SK-N-SH treated with all-trans-retinoic acid at 6 μM for 48 hours (cell line): ENCODE results near the gene C1orf198.

ENCODE experiments used
- CSDC2 ChIP-seq: fragments of 250-450 bp; sonication (Bioruptor Pico); IDR thresholded peaks from 2 replicates; pipeline ENCODE4 v1.5.0; 2020; ENCODE audit warnings: mild to moderate bottlenecking, moderate library complexity
- GLIS3 ChIP-seq: fragments of 250-450 bp; sonication (Bioruptor Pico); IDR thresholded peaks from 2 replicates; pipeline ENCODE4 v1.5.0; 2020; ENCODE audit warnings: mild to moderate bottlenecking, moderate library complexity
- ISL1 ChIP-seq: fragments of 250-450 bp; sonication (Bioruptor Pico); IDR thresholded peaks from 2 replicates; pipeline ENCODE4 v2.1.2; 2022; ENCODE audit warnings: mild to moderate bottlenecking, moderate library complexity
- SNAI2 ChIP-seq: fragments of 250-450 bp; sonication (Bioruptor Pico); IDR thresholded peaks from 2 replicates; pipeline ENCODE4 v1.5.0; 2020; ENCODE audit warnings: mild to moderate bottlenecking, moderate library complexity
- ZFP3 ChIP-seq: fragments of 250-450 bp; sonication (Bioruptor Pico); IDR thresholded peaks from 2 replicates; pipeline ENCODE4 v1.5.0; 2020; ENCODE audit warnings: mild to moderate bottlenecking, moderate library complexity
- TF ChIP-seq, protein P1 (sequence below): fragments of 250-450 bp; sonication (Bioruptor Pico); IDR thresholded peaks from 2 replicates; pipeline ENCODE4 v1.5.1; 2020; ENCODE audit warnings: low read depth, mild to moderate bottlenecking, moderate library complexity
- TF ChIP-seq, protein P2 (sequence below): fragments of 250-450 bp; sonication (Bioruptor Pico); IDR thresholded peaks from 2 replicates; pipeline ENCODE4 v1.8.0; 2020; ENCODE audit warnings: mild to moderate bottlenecking, moderate library complexity, borderline replicate concordance

DNA sequence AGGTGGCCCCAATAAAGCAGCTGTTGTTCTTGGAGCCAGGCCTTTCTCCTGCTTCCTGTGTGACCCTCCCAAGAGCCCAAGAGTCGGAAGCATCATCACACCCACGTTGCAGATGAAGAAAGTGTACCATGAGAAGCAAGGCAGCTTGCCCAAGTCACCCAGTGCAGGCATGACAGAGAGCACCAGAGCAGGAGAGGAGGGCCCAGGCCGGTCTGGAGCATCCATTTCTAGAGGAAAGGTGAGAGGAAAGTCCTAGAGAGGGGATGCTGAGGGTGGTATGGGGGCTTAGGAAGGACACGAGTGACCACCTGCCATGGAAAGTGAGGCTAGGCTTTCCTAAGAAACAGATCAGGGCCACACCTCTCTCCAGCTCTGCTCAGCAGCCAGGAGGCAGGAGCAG, 47.0 kb downstream of the C1orf198 start:
- TF ChIP-seq CSDC2 (CRISPR knock-in tag) = no peak
- TF ChIP-seq, protein P1, sequence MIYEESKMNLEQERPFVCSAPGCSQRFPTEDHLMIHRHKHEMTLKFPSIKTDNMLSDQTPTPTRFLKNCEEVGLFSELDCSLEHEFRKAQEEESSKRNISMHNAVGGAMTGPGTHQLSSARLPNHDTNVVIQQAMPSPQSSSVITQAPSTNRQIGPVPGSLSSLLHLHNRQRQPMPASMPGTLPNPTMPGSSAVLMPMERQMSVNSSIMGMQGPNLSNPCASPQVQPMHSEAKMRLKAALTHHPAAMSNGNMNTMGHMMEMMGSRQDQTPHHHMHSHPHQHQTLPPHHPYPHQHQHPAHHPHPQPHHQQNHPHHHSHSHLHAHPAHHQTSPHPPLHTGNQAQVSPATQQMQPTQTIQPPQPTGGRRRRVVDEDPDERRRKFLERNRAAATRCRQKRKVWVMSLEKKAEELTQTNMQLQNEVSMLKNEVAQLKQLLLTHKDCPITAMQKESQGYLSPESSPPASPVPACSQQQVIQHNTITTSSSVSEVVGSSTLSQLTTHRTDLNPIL (CRISPR knock-in tag) = no peak
- TF ChIP-seq ZFP3 (CRISPR knock-in tag) = no peak
- TF ChIP-seq SNAI2 (CRISPR knock-in tag) = no peak
- TF ChIP-seq GLIS3 (CRISPR knock-in tag) = no peak
- TF ChIP-seq ISL1 (CRISPR knock-in tag) = no peak
- TF ChIP-seq, protein P2, sequence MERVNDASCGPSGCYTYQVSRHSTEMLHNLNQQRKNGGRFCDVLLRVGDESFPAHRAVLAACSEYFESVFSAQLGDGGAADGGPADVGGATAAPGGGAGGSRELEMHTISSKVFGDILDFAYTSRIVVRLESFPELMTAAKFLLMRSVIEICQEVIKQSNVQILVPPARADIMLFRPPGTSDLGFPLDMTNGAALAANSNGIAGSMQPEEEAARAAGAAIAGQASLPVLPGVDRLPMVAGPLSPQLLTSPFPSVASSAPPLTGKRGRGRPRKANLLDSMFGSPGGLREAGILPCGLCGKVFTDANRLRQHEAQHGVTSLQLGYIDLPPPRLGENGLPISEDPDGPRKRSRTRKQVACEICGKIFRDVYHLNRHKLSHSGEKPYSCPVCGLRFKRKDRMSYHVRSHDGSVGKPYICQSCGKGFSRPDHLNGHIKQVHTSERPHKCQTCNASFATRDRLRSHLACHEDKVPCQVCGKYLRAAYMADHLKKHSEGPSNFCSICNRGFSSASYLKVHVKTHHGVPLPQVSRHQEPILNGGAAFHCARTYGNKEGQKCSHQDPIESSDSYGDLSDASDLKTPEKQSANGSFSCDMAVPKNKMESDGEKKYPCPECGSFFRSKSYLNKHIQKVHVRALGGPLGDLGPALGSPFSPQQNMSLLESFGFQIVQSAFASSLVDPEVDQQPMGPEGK (CRISPR knock-in tag) = no peak
